ENCODE data around the gene TECPR1. TPM values are rescaled to one million over a fixed set of nuclear protein-coding genes. Genes with fewer than 3 reads are reported as not detected.

The TECPR1 gene
- total and polyA plus RNA-seq, 2 donors (not counting 1 experiment from before 2014, with no cell fraction given), result 20.9 to 52.2 TPM

DNA sequence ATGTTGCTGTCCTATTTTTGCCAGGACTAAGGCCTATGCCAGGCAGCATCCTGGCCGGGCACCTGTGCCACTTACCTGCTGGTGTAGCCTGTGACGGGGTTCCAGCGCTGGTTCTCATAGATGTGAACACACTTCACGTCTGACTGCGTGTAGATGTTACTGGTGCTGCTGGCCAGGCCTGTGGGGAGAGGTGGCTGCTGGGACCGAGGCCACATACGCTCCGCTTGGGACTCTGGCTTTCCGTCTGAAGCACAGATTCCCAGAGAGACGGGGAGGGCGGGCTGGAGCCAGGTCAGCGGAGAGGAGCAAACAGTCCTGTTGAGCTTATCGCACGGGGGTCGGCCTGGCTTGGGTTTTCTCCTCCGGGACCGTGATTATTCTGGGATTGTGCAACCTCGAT, 24.1 kb downstream of the TECPR1 start:
- Mint-ChIP-seq H3K27ac (no peak overlapping the region), H3K27me3 (no peaks in the 10 kb centered on the region), H3K4me1 (no peaks in the 10 kb centered on the region), H3K4me3 (no peak overlapping the region), H3K9me3 (ENCODE audit: insufficient read depth) (no peaks in the 10 kb centered on the region)
- ATAC-seq (ENCODE audit: low read depth) (no peak), DNase-seq (no peak)
- Histone ChIP-seq H3K9me3 (ENCODE audit: control extremely low read depth in 1 of 3, control insufficient read depth in 2 of 3, insufficient read depth in 1 of 3, low read length in 2 of 3) (no peaks in the 10 kb centered on the region), H3K4me2 (replicated peaks; ENCODE audit: low read depth, low read length, poor library complexity, severe bottlenecking) (no peak overlapping the region), H3K27me3 (replicated peaks in 1 of 4; ENCODE audit: control extremely low read depth in 1 of 4, control insufficient read depth in 3 of 4, insufficient read depth in 4 of 4, low read length in 3 of 4) (peaks cover 0 to 3% (median 0%) of the 10 kb centered on the region in 4 experiments), H3K36me3 (replicated peaks in 1 of 2; ENCODE audit: control extremely low read depth in 1 of 2, control insufficient read depth in 1 of 2, extremely low read depth in 1 of 2, insufficient read depth in 2 of 2, low read length in 1 of 2) (peaks cover 0 to 51% of the 10 kb centered on the region in 2 experiments), H3K4me1 (ENCODE audit: control insufficient read depth in 2 of 2, insufficient read depth in 2 of 2, low read length in 2 of 2) (no peaks in the 10 kb centered on the region), H3K79me2 (ENCODE audit: control insufficient read depth, insufficient read depth, low read length) (no peaks in the 10 kb centered on the region), H4K20me1 (ENCODE audit: control insufficient read depth, insufficient read depth, low read length, poor library complexity, severe bottlenecking) (peaks cover 12% of the 10 kb centered on the region), H3K4me3 (ENCODE audit: control extremely low read depth in 1 of 5, extremely low read depth in 1 of 5, insufficient read depth in 1 of 5, low read depth in 2 of 5, low read length in 4 of 5) (no peak overlapping the region), H2AFZ (ENCODE audit: insufficient read depth, low read depth, low read length, poor library complexity, severe bottlenecking) (no peak overlapping the region), H3K27ac (ENCODE audit: low read length in 2 of 2) (no peak overlapping the region), H3K9ac (ENCODE audit: low read length) (no peak overlapping the region)
- ChIA-PET CTCF (no interaction called here), POLR2A (no interaction called here)
- intact Hi-C loops (cut with micrococcal nuclease), result no loop called here
- TF ChIP-seq, protein P1, sequence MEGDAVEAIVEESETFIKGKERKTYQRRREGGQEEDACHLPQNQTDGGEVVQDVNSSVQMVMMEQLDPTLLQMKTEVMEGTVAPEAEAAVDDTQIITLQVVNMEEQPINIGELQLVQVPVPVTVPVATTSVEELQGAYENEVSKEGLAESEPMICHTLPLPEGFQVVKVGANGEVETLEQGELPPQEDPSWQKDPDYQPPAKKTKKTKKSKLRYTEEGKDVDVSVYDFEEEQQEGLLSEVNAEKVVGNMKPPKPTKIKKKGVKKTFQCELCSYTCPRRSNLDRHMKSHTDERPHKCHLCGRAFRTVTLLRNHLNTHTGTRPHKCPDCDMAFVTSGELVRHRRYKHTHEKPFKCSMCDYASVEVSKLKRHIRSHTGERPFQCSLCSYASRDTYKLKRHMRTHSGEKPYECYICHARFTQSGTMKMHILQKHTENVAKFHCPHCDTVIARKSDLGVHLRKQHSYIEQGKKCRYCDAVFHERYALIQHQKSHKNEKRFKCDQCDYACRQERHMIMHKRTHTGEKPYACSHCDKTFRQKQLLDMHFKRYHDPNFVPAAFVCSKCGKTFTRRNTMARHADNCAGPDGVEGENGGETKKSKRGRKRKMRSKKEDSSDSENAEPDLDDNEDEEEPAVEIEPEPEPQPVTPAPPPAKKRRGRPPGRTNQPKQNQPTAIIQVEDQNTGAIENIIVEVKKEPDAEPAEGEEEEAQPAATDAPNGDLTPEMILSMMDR (IDR thresholded peaks at IDR 0.05), result no peak
- TF ChIP-seq EZH2 (IDR thresholded peaks at IDR 0.05; ENCODE audit: borderline replicate concordance, insufficient read depth, low read depth, low read length, poor library complexity, severe bottlenecking), result no peak
- 95% methylated on average over 15 of the region's 18 CpGs for WGBS (ENCODE audit: insufficient coverage)

DNA sequence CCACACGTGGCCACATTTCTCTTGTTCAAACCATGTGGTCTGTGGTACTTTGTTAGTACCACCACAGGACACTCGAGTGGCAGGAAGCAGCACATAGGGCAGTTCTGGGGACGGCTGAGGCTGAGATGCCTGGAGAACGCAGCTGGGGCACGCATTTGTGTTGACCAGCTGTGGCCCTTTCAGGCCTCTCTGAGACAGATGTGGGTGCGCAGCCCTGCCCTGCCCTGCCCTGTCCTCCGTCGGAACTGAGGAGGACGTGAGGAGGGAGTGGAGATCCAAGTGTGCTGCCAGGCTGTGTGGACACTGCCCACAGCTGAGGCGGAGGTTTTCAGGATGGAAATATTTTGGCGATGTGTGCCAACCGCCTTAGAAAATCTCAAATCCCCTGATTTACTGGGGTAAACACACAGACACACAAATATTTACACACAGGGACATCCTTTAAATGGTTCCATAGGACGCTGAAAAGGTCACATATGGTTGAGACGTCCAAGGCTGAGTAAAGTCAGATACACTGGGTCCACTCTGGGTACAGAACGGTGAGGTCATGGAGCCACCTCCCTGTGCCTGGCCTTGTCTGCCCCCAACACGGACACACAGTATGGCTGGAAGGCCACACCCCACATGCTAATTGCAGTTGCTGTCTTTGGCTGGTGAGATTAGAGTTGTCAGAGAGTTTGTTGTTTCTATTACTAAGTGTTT, 26.0 kb downstream of the TECPR1 start:
- TF ChIP-seq, protein P1 (IDR thresholded peaks at IDR 0.05), result no peak
- TF ChIP-seq EZH2 (IDR thresholded peaks at IDR 0.05; ENCODE audit: borderline replicate concordance, insufficient read depth, low read depth, low read length, poor library complexity, severe bottlenecking), result no peak
- Histone ChIP-seq H3K27ac (ENCODE audit: low read length in 2 of 2) (no peak overlapping the region), H3K4me1 (ENCODE audit: control insufficient read depth in 2 of 2, insufficient read depth in 2 of 2, low read length in 2 of 2) (no peaks in the 10 kb centered on the region), H2AFZ (ENCODE audit: insufficient read depth, low read depth, low read length, poor library complexity, severe bottlenecking) (no peak overlapping the region), H4K20me1 (ENCODE audit: control insufficient read depth, insufficient read depth, low read length, poor library complexity, severe bottlenecking) (peaks cover 20% of the 10 kb centered on the region), H3K36me3 (replicated peaks in 1 of 2; ENCODE audit: control extremely low read depth in 1 of 2, control insufficient read depth in 1 of 2, extremely low read depth in 1 of 2, insufficient read depth in 2 of 2, low read length in 1 of 2) (peaks cover 0 to 58% of the 10 kb centered on the region in 2 experiments), H3K79me2 (ENCODE audit: control insufficient read depth, insufficient read depth, low read length) (no peaks in the 10 kb centered on the region), H3K9me3 (ENCODE audit: control extremely low read depth in 1 of 3, control insufficient read depth in 2 of 3, insufficient read depth in 1 of 3, low read length in 2 of 3) (no peaks in the 10 kb centered on the region), H3K4me2 (replicated peaks; ENCODE audit: low read depth, low read length, poor library complexity, severe bottlenecking) (no peak overlapping the region), H3K27me3 (replicated peaks in 1 of 4; ENCODE audit: control extremely low read depth in 1 of 4, control insufficient read depth in 3 of 4, insufficient read depth in 4 of 4, low read length in 3 of 4) (peaks cover 0 to 3% (median 0%) of the 10 kb centered on the region in 4 experiments), H3K9ac (ENCODE audit: low read length) (no peak overlapping the region), H3K4me3 (ENCODE audit: control extremely low read depth in 1 of 5, extremely low read depth in 1 of 5, insufficient read depth in 1 of 5, low read depth in 2 of 5, low read length in 4 of 5) (no peak overlapping the region)
- Mint-ChIP-seq H3K27ac (no peak overlapping the region), H3K9me3 (ENCODE audit: insufficient read depth) (no peaks in the 10 kb centered on the region), H3K4me3 (no peak overlapping the region), H3K27me3 (no peaks in the 10 kb centered on the region), H3K4me1 (peaks cover 3% of the 10 kb centered on the region)
- intact Hi-C loops (cut with micrococcal nuclease), result no loop called here
- no peak for ATAC-seq (ENCODE audit: low read depth)
- ChIA-PET CTCF (no interaction called here), POLR2A (interaction anchor here (0.7 kb wide), 1 partner anchor 97 kb away, joined by 6 read pairs; no protein-coding TSS in a partner anchor)
- WGBS (ENCODE audit: insufficient coverage), result 92% methylated on average over 12 of the region's 16 CpGs
- no peak for DNase-seq

Data from B cell (primary cell).